ENCODE measurements around the gene RASSF1. TPM values are rescaled to one million over a fixed set of nuclear protein-coding genes. Genes with fewer than 3 reads are reported as not detected.

Gene RASSF1
- total and polyA plus RNA-seq, 2 of the 8 experiments (the other 6 are each of a cell fraction or from before 2014, with no cell fraction given) = 10.3 to 15.7 TPM

DNA sequence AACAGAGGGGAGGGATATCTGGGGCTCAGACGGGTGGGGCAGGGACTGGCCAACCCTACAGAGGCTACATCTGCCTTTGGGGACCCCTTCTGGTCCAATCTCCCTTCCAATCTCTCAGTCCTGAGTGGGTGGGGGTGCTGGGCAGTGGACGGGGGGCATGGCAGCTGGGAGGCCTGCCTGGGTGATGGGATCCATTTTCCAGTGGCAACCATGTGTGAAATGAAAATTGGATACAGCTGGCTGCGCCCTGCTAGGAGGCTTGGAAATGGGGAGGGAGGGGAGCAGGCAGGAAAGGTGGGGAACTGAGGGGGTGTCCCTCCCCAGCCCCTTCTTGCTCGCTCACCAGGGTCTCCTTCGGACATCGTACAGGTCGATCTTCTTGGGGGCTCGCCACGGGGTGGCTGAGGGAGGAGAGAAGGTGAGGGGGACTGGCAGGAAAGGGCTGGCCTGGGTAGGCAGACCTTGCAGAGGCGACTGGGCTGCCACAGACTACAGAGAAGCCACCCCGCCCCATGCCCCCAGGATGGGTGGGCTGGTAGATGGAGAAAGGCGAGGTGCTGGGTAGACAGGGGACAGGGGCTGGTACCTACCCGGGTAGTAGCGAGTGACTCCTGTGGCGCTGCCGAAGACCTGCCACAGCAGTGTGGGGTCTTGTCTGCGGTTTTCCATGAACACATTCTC lies 39.9 kb upstream of the RASSF1 start:
- peaks cover 0 to 3% (median 0%) of the 10 kb centered on the region in 4 experiments; a peak in 2 of 7 replicates for H3K27me3 ChIP-seq (replicated peaks in 1 of 4; ENCODE audit: control insufficient read depth in 3 of 4, extremely low read depth in 1 of 4, insufficient read depth in 3 of 4, low read length in 3 of 4)

More for the DNA sequence above, 39.9 kb upstream of the RASSF1 start:
- H3K4me3 ChIP-seq (ENCODE audit: extremely low read depth in 1 of 4, insufficient read depth in 2 of 4, low read depth in 3 of 4, low read length in 4 of 4) = no peak overlapping the region
- no peak overlapping the region for H3K14ac ChIP-seq (ENCODE audit: insufficient read length)
- no peak overlapping the region for H3K9ac ChIP-seq (replicated peaks in 1 of 4; ENCODE audit: extremely low read depth in 1 of 4, low read depth in 3 of 4, low read length in 3 of 4)
- H3K36me3 ChIP-seq (ENCODE audit: control insufficient read depth in 2 of 4, insufficient read depth in 4 of 4, low read length in 3 of 4) = no peaks in the 10 kb centered on the region
- H4K5ac ChIP-seq (ENCODE audit: insufficient read length, low read depth, low read length) = no peak overlapping the region
- H4K20me1 ChIP-seq (replicated peaks in 1 of 2; ENCODE audit: control insufficient read depth in 1 of 2, insufficient read depth in 2 of 2, low read length in 2 of 2) = peaks cover 4% of the 10 kb centered on the region in 2 experiments
- no peaks in the 10 kb centered on the region for H3K79me2 ChIP-seq (ENCODE audit: control insufficient read depth in 1 of 2, insufficient read depth in 2 of 2, low read length in 2 of 2)
- H2BK120ac ChIP-seq (replicated peaks; ENCODE audit: low read depth, low read length) = no peak overlapping the region
- no peaks in the 10 kb centered on the region for H3K23me2 ChIP-seq (ENCODE audit: low read depth, low read length)
- H2BK5ac ChIP-seq (ENCODE audit: low read depth, low read length) = no peak overlapping the region
- H3K79me1 ChIP-seq (ENCODE audit: low read depth, low read length) = no peaks in the 10 kb centered on the region
- no peak overlapping the region for H4K91ac ChIP-seq (replicated peaks; ENCODE audit: insufficient read length, low read length)
- no peak overlapping the region for H3K4ac ChIP-seq (replicated peaks; ENCODE audit: insufficient read length, low read depth, low read length)
- 87% methylated on average over 14 of the region's 17 CpGs; no CpG with 5 or more reads in 1 of the 2 experiments for WGBS, 2 experiments (ENCODE audit: extremely low coverage in 1 of 2, insufficient coverage in 1 of 2, insufficient read length in 1 of 2, insufficient replicate concordance in 2 of 2, low coverage in 1 of 2, low lambda C conversion rate in 2 of 2, missing lambda C conversion rate in 1 of 2)
- no peak for DNase-seq (ENCODE audit: low read depth in 1 of 2, low spot score in 2 of 2)
- ChIA-PET CTCF (ENCODE audit: partially characterized antibody) (interaction anchor here (0.6 to 2.5 kb wide), 12 partner anchors 10 to 170 kb away, joined by 3 to 13 read pairs (median 4); partner anchors contain the start of genes HYAL3 and NAA80), POLR2A (ENCODE audit: partially characterized antibody) (interaction anchor here (0.7 to 2.1 kb wide), 3 partner anchors 10 to 136 kb away, joined by 3 to 7 read pairs (median 4); no protein-coding TSS in a partner anchor)
- TF ChIP-seq RXRA (IDR thresholded peaks at IDR 0.05; ENCODE audit: insufficient read depth, low read depth, low read length) = no peak
- TF ChIP-seq, protein P1, sequence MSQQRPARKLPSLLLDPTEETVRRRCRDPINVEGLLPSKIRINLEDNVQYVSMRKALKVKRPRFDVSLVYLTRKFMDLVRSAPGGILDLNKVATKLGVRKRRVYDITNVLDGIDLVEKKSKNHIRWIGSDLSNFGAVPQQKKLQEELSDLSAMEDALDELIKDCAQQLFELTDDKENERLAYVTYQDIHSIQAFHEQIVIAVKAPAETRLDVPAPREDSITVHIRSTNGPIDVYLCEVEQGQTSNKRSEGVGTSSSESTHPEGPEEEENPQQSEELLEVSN (IDR thresholded peaks at IDR 0.05) = no peak
- TF ChIP-seq CEBPB (IDR thresholded peaks at IDR 0.05; ENCODE audit: low read depth, low read length) = no peak
- TF ChIP-seq TCF12 (IDR thresholded peaks at IDR 0.05; ENCODE audit: low read depth, low read length) = no peak
- TF ChIP-seq SUZ12 (IDR thresholded peaks at IDR 0.05; ENCODE audit: low read length) = no peak
- TF ChIP-seq TEAD4 (IDR thresholded peaks at IDR 0.05; ENCODE audit: low read depth, low read length) = no peak
- H3K4me1 ChIP-seq (replicated peaks in 1 of 4; ENCODE audit: control insufficient read depth in 3 of 4, insufficient read depth in 4 of 4, low read length in 3 of 4) = peaks cover 0 to 5% (median 2%) of the 10 kb centered on the region in 4 experiments; a peak in 2 of 7 replicates
- H2BK12ac ChIP-seq (ENCODE audit: low read depth, low read length) = no peak overlapping the region
- no peak overlapping the region for H2AK5ac ChIP-seq (ENCODE audit: low read depth, low read length)
- FAIRE-seq = no peak
- H3K4me2 ChIP-seq (ENCODE audit: insufficient read depth in 1 of 2, low read depth in 2 of 2, low read length in 2 of 2) = no peak overlapping the region
- H2BK15ac ChIP-seq (ENCODE audit: low read length) = no peak overlapping the region
- no peak overlapping the region for H3K27ac ChIP-seq (ENCODE audit: low read depth, low read length)
- no peak overlapping the region for H3K56ac ChIP-seq (replicated peaks; ENCODE audit: insufficient read length, low read depth, low read length)
- no peak overlapping the region for H3K23ac ChIP-seq (ENCODE audit: insufficient read length)
- H2AFZ ChIP-seq (ENCODE audit: low read length) = no peak overlapping the region
- peak overlapping the region; percentile 4; the same call in 1 of the 2 replicates for H4K8ac ChIP-seq (ENCODE audit: extremely low read depth, insufficient read depth, low read length)
- H3K9me3 ChIP-seq (ENCODE audit: insufficient read depth in 2 of 2, low read depth in 1 of 2, low read length in 1 of 2) = no peaks in the 10 kb centered on the region
- no peak overlapping the region for H3K18ac ChIP-seq (ENCODE audit: extremely low read depth, low read length)
- H2BK20ac ChIP-seq (ENCODE audit: low read length) = no peak overlapping the region

Data from H1 (cell line).